Sigmoid colon (tissue), 7 donors: Measurements from ENCODE around the gene ZNF12. TPM values are rescaled to one million over a fixed set of nuclear protein-coding genes. Genes with fewer than 3 reads are reported as not detected.
"Not testable (repeated sequence)": the region's sequence is repeated elsewhere in the genome, so short reads cannot be mapped to it uniquely, and the experiment has no call there.

ENCODE experiments used
- DNase-seq: peaks from one replicate; pipeline ENCODE4 v3.0.0-alpha.2; 2019
- H3K27ac ChIP-seq, 4 donors: fragments of 200-600 bp; sonication (generic); one replicate each; pipeline ENCODE4 v1.5.1; 2016 to 2019; ENCODE audit warnings: mild to moderate bottlenecking in 1 of 4
- H3K27me3 ChIP-seq, 3 donors: fragments of 200-600 bp; sonication (generic); one replicate each; pipeline ENCODE4 v1.5.1; 2019; ENCODE audit warnings: mild to moderate bottlenecking in 1 of 3
- H3K36me3 ChIP-seq, 4 donors: fragments of 200-600 bp; sonication (generic); one replicate each; pipeline ENCODE4 v1.5.1; 2016 to 2019
- H3K4me1 ChIP-seq, 4 donors: fragments of 200-600 bp; sonication (generic); one replicate each; pipeline ENCODE4 v1.5.1; 2017 to 2019
- H3K4me3 ChIP-seq, 4 donors: fragments of 200-600 bp; sonication (generic); one replicate each; pipeline ENCODE4 v1.5.1; 2017 to 2019; ENCODE audit warnings: mild to moderate bottlenecking in 2 of 4, moderate library complexity in 1 of 4
- H3K9me3 ChIP-seq, 4 donors: fragments of 200-600 bp in 3 of 4; sonication (generic) in 3 of 4; one replicate each; pipeline versions ENCODE4 v1.5.1 to v1.6.1; 2013 to 2019
- EP300 ChIP-seq, 4 donors: sonication (generic); formaldehyde crosslinking; IDR thresholded peaks; one replicate each; pipeline ENCODE4 v1.6.1; 2017; ENCODE audit warnings: antibody characterized with exemption in 4 of 4
- POLR2A ChIP-seq, 2 donors: fragments of 450-650 bp; IDR thresholded peaks; one replicate each; pipeline ENCODE4 v1.6.1; 2016; ENCODE audit warnings: antibody characterized with exemption in 2 of 2, mild to moderate bottlenecking in 2 of 2, moderate library complexity in 2 of 2
- POLR2AphosphoS5 ChIP-seq, 4 donors: sonication (generic); formaldehyde crosslinking; IDR thresholded peaks; one replicate each; pipeline ENCODE4 v1.6.1; 2017; ENCODE audit warnings: antibody characterized with exemption in 4 of 4
- WGBS, 2 donors: extraction: QIAGEN DNeasy Blood & Tissue Kit; methylation state at CpG; one replicate each; pipeline ENCODE4 v1.1.7; 2013; 5-methylcytosine and 5-hydroxymethylcytosine counted together
- intact Hi-C: fragments of 100-400 bp; cut with DNase I; formaldehyde crosslinking; loops from one replicate; pipeline ENCODE4 v1.15.1; 2023
- polyA plus RNA-seq, 3 donors: library from polyadenylated mRNA; stranded (reverse); fragments of 200-250 nt; gene quantifications; one replicate each; pipeline ENCODE4 v1.2.3, GENCODE V29; 2013
- total RNA-seq, 4 donors: library from RNA; depleted of rRNA; stranded (reverse); fragments of >200 nt; gene quantifications; one replicate each; pipeline ENCODE4 v1.1.0, GENCODE V29; 2016
- TF ChIP-seq, protein P1 (sequence below), 4 experiments: fragments of 450-650 bp in 3 of 4; fragments of 200-600 bp in 1 of 4; IDR thresholded peaks; one replicate each; pipeline ENCODE4 v1.5.1; 2016 to 2019; ENCODE audit warnings: antibody characterized with exemption in 4 of 4, mild to moderate bottlenecking in 3 of 4, moderate library complexity in 2 of 4
- donor health status: healthy with polysubstance abuse.
- donor health status: Bipolar disorder and iron deficiency.
- donor health status: healthy.

ZNF12 gene
- total and polyA plus RNA-seq, 7 donors, result 4.4 to 27.1 (median 17.2) TPM

DNA sequence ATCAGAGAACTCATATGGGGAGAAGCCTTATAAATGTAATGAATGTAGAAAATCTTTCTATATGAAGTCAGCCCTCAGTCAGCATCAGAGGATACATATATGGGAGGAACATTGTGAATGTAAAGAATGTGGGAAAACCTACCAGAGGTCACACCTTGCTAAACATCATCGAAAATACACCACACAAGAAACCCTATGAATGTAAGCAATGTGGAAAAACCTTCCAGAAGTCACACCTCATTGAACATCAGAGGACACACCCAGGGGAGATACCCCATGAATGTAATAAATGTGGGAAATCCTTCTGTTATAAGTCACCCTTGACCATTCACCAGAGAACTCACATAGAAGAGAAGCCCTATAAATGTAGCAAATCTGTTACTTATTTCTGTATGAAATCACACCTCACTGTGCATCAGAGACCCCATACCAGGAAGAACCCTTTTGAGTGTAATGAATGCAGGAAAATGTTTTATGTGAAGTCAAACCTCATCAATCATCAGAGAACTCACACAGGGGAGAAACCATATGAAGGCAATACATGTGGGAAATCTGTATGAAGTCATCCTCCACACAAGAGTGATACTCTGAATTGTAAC lies 30.8 kb downstream of the ZNF12 start:
- no peak for DNase-seq
- WGBS, 2 donors, result 86 to 98% methylated on average over 1 of the region's 1 CpG
- Histone ChIP-seq H3K4me1 (no peaks in the 10 kb centered on the region), H3K27ac (no peak overlapping the region), H3K27me3 (no peaks in the 10 kb centered on the region), H3K9me3 (peaks cover 39 to 77% (median 64%) of the 10 kb centered on the region in 4 donors), H3K36me3 (peaks cover 0 to 9% (median 1%) of the 10 kb centered on the region in 4 donors), H3K4me3 (no peak overlapping the region)
- intact Hi-C loops, result no loop called here
- TF ChIP-seq, protein P1, sequence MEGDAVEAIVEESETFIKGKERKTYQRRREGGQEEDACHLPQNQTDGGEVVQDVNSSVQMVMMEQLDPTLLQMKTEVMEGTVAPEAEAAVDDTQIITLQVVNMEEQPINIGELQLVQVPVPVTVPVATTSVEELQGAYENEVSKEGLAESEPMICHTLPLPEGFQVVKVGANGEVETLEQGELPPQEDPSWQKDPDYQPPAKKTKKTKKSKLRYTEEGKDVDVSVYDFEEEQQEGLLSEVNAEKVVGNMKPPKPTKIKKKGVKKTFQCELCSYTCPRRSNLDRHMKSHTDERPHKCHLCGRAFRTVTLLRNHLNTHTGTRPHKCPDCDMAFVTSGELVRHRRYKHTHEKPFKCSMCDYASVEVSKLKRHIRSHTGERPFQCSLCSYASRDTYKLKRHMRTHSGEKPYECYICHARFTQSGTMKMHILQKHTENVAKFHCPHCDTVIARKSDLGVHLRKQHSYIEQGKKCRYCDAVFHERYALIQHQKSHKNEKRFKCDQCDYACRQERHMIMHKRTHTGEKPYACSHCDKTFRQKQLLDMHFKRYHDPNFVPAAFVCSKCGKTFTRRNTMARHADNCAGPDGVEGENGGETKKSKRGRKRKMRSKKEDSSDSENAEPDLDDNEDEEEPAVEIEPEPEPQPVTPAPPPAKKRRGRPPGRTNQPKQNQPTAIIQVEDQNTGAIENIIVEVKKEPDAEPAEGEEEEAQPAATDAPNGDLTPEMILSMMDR (IDR thresholded peaks at IDR 0.05), result no peak
- TF ChIP-seq EP300 (IDR thresholded peaks at IDR 0.05) (no peak), POLR2A (IDR thresholded peaks at IDR 0.05) (no peak), POLR2AphosphoS5 (IDR thresholded peaks at IDR 0.05) (no peak)

DNA sequence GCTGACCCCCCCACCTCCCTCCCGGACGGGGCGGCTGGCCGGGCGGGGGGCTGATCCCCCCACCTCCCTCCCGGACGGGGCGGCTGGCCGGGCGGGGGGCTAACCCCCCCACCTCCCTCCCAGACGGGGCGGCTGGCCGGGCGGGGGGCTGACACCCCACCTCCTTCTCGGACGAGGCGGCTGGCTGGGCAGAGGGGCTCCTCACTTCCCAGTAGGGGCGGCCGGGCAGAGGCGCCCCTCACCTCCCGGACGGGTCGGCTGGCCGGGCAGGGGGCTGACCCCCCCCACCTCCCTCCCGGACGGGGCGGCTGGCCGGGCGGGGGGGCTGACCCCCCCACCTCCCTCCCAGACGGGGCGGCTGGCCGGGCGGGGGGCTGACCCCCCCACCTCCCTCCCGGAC lies 35.9 kb downstream of the ZNF12 start:
- intact Hi-C loops, H3K4me1 ChIP-seq, H3K27ac ChIP-seq, DNase-seq, H3K4me3 ChIP-seq, H3K27me3 ChIP-seq: not testable (repeated sequence)
- WGBS, 2 donors, result 94% methylated on average over 25 of the region's 34 CpGs
- peaks cover 0 to 18% (median 1%) of the 10 kb centered on the region in 4 donors for H3K36me3 ChIP-seq
- peaks cover 15 to 47% (median 34%) of the 10 kb centered on the region in 4 donors for H3K9me3 ChIP-seq

DNA sequence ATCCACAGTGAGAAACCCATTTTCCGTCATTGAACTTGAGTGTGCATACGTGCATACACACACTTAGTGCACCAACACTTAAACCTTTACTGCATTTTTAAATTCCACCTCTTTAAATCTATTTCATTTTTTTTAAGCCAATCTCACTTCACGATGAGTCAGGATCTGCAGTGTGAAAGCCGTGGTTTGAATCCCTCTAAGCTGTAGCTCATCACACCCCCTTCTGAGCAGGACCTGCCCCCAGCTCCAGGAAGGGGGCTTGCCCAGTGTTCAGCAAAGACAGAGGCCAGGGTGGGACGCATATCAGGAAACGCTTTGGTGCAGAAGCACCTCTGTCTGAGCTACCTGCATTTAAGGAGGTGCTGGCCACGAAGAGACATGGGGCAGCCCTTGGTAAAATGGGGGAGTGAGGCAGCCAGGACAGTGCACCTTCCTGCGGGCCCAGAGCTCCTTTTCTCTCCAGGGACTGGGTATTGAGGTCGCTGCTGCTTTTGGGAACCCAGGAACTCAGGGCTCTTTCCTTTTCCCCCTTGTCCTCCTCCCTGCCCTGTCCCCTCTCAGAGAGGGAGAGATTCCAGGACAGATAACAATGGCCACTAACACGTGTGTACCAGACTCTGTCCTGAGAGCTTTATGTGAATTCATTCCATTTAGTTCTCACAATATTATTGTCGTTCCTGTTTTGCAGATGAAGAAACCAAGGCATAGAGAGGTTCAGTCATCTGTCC lies 48.0 kb downstream of the ZNF12 start:
- TF ChIP-seq EP300 (IDR thresholded peaks at IDR 0.05) (no peak), POLR2AphosphoS5 (IDR thresholded peaks at IDR 0.05) (no peak), POLR2A (IDR thresholded peaks at IDR 0.05) (no peak)
- TF ChIP-seq, protein P1 (IDR thresholded peaks at IDR 0.05), result no peak
- Histone ChIP-seq H3K9me3 (no peaks in the 10 kb centered on the region), H3K27ac (no peak overlapping the region), H3K4me3 (no peak overlapping the region), H3K27me3 (peaks cover 0 to 2% (median 0%) of the 10 kb centered on the region in 3 donors), H3K4me1 (peaks cover 0 to 2% (median under 1%) of the 10 kb centered on the region in 4 donors), H3K36me3 (peaks cover 0 to 19% (median 14%) of the 10 kb centered on the region in 4 donors)
- 30 to 31% methylated on average over 11 of the region's 11 CpGs for WGBS, 2 donors
- intact Hi-C loops, result no loop called here
- DNase-seq, result no peak

DNA sequence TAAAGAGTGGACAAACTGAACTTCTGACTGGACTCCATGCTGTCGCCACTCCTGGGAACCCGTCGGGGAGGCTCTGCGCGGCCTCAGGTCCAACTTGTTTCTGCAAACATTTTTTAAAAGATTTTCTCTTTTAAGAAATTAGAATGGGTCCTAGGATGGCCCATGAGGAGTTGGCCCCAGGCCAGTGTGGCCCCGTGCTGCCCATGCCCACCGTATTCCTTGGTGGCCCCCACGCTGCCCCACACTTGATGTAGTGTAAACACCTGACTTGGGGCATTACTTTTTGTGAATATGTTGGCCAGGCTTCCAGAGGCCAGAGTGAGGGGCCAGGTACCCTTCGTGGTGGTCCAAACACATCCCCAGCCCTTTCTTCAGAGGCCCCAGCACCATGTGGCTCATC lies 50.3 kb downstream of the ZNF12 start:
- no peak overlapping the region for H3K4me3 ChIP-seq
- H3K9me3 ChIP-seq, result no peaks in the 10 kb centered on the region
- no peaks in the 10 kb centered on the region for H3K27me3 ChIP-seq
- peaks cover 11 to 39% (median 31%) of the 10 kb centered on the region in 4 donors for H3K36me3 ChIP-seq
- no peaks in the 10 kb centered on the region for H3K4me1 ChIP-seq
- TF ChIP-seq POLR2AphosphoS5 (IDR thresholded peaks at IDR 0.05) (no peak), EP300 (IDR thresholded peaks at IDR 0.05) (no peak), POLR2A (IDR thresholded peaks at IDR 0.05) (no peak)
- TF ChIP-seq, protein P1 (IDR thresholded peaks at IDR 0.05), result no peak
- intact Hi-C loops, result no loop called here
- 96% methylated on average over 9 of the region's 9 CpGs for WGBS, 2 donors
- H3K27ac ChIP-seq, result no peak overlapping the region
- peak; percentile 50 for DNase-seq

DNA sequence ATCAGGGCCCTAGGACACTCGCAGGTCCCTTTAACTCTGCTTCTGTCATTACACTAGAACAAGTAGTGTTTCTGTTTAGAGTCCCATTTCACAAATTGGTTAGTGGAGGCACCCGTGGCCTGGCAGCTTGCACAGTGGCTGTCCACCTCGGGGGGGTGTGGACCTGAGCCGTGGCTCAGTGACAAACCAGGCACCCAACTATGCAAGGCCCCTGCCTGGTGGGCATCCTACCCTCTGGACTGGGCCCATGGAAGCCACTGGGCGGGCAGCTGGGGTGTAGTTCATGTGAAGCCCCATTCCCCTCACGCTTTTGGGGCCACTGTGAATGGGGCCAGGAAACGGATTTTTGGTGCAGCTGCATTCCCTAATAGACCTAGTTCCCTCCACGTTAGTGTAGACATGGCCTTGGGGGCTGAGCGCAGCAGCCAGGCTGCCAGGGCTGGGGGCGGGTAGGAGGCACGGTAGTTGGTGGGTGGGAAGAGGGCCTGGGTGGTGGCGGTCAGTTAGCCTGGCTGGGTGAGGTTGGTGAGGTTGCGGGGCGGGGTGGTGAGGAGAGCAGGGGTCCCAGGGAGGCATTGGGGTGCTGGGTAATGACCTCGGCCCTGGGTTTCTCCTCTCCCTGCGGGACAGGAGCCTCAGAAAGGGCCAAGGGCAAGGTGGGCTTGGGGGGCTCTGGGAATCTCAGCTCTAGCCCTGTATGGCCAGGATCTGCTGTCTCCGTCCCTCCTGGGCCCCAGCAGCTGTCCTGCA lies 50.9 kb downstream of the ZNF12 start:
- Histone ChIP-seq H3K9me3 (no peaks in the 10 kb centered on the region), H3K36me3 (peaks cover 11 to 43% (median 32%) of the 10 kb centered on the region in 4 donors), H3K27me3 (no peaks in the 10 kb centered on the region), H3K27ac (no peak overlapping the region), H3K4me1 (no peaks in the 10 kb centered on the region), H3K4me3 (no peak overlapping the region)
- DNase-seq, result peak; percentile 60
- TF ChIP-seq, protein P1 (IDR thresholded peaks at IDR 0.05), result no peak
- TF ChIP-seq EP300 (IDR thresholded peaks at IDR 0.05) (no peak), POLR2A (IDR thresholded peaks at IDR 0.05) (no peak), POLR2AphosphoS5 (IDR thresholded peaks at IDR 0.05) (no peak)
- intact Hi-C loops, result no loop called here
- 95 to 96% methylated on average over 17 of the region's 17 CpGs for WGBS, 2 donors
